Stimulated activated CD4-positive, alpha-beta T cell treated with anti-CD3 and anti-CD28 coated beads, Interleukin-15, amount 100 ng/mL, for 1 hour (primary cell): ENCODE results near the gene ERMARD.

Source experiments
- DNase-seq, 2 donors: peaks; one replicate each; pipeline ENCODE4 v3.0.0-alpha.2; 2020; ENCODE audit warnings: low read depth in 1 of 2, low spot score in 1 of 2

The ERMARD gene

DNA sequence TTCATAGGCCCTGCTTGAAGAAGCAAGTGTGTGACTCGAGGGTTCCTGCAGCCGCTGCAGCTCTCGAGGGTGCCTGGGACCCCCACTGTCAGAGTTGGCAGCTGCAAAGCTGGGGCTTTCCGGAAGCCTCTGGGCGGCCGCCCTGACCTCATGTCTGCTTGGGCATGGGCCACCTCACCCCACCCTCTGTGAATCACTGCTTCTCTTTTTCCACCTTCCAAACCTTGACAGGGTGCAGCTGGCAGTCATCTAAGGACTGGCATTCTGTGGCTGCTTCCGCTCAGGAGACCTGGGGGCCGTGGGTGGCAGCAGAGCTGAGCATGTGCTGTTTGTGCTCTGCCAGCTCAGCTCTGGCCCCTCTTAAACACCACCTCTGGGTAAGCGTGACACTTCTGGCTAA is 32.0 kb downstream of the ERMARD start:
- no peak for DNase-seq

DNA sequence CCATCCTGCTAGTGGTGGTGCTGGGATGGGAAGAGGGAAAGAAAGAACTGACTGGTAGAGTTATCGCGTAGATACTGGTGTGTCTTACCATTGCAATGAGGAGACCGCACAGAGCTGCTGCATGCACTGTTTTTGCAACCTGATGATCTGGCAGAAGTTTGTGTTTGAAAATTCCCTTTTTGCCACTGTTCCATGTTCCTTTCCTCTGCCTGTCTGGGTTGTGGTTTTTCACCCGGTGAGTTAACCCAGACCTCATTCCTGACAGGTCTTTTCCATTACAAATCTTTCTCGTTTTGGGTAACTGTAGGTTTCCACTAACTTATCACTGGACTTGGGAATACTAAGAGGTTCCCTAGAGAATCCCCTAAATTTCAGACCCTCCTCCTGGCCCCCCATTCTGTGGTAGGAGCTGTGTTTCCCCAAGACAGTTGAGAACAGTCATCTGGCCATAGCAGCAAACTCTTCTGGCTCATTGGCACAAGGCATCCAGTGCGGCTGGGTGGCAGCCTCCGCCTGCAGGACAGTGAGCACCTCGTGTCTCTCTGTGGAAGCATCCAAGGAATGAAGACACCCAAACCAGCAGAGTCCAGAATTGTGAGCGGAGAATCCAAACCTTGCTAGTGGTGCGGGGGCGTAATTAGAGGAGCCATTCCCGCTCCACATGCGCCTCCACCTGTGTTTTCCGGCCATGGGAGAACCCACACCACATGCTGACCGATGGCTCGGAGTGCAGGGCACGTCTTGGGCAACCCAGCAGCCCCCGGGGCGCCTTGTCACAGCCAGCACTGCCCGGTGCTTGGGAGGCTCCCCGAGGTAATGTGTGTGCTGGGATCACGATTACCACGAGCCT is 32.8 kb downstream of the ERMARD start:
- DNase-seq: no peak

DNA sequence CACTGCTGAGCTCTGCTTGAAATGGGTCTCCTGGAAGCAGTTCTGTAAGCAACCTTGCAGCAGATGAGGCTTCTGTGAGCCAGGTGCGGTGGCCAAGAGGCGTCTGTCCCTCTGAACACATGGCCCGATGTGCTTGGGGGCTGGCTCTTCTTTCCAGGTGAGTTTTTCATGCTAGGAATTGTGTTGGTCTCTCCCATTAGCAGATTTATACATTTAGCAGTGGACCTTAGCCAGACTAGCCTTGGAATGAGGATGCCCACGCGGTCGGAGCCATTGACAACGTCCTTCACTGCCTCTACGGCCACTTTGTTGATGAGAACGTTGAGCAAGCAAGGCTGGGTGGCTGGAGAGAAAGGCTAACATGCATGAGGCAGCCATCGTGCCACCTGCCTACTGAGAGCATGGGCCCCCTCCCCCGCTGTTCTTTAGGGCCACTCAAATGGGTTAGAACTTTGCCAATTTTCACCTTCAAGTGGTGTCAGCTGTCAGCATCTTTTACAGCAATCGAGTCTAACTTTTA is 33.5 kb downstream of the ERMARD start:
- DNase-seq: no peak

DNA sequence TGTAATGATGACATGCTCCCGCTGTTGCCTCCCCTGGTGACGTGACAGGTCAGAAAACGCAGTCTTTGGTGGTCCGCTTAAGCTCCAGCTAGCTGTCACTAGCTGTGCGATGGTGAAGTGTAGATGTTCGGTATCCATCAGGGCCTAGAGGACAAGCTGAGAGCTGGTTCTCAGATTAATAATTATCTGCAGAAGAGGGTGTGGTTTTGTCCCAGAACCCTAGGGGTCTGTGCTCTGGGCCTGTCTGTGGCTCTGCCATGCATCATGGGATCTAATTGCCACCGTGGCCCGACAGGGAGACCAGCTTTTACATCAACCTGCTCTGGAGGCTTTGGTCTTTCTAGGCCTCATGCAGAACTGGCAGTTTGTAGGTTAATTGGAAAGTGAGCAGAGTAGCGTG is 34.1 kb downstream of the ERMARD start:
- DNase-seq: no peak

DNA sequence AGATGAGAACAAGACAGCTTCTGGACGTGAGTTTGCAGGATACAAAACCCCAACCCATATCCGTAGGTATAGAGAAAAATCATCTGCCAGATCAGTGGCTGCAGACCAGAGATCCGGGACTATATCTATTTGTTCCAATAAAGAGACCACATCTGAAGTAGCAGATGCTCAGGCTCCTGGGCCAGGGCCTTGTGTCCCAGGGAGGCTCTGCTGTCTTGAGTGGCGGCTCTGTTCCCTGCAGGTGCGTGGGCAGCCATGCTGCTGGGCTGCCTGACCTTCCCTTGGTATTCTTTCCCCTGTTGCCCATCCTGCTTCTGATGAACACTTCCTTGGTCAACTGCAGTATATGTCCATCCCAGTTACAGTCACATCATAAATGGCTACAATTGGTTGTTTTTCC is 34.9 kb downstream of the ERMARD start:
- no peak for DNase-seq

DNA sequence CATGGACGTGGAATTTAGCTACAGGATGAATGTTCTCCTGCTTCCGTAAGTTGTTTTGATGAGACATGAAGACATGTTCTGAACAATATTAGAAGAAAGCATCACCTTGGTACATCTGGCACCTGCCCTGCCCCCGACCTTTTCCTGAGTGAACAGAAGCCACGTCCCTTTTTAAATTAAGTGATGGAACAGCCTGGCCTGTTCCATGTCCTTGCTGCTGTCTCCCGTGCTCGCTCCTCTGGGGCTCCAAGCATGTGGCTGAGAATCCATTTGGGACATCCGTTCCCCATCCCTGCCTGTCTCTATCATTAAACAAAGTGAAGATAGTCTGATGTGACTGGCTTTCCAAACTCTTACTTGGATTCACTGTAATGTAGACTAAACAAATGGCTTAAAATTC is 36.4 kb downstream of the ERMARD start:
- no peak for DNase-seq

DNA sequence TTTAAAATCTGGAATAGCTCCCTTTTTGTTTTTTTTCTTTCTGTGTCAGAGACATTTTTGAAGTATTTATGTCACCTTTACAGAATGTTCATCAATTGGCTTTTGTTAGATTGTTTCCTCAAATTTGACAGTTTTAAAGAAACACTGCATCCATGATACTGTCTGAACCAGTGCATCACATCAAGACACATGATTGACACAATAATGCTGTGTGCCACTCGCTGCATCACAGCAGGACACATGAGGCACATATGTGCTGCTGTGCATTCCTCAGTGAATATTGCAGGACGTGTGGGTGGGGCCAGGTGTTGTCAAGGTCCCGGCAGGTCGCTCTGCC is 37.4 kb downstream of the ERMARD start:
- no peak for DNase-seq

DNA sequence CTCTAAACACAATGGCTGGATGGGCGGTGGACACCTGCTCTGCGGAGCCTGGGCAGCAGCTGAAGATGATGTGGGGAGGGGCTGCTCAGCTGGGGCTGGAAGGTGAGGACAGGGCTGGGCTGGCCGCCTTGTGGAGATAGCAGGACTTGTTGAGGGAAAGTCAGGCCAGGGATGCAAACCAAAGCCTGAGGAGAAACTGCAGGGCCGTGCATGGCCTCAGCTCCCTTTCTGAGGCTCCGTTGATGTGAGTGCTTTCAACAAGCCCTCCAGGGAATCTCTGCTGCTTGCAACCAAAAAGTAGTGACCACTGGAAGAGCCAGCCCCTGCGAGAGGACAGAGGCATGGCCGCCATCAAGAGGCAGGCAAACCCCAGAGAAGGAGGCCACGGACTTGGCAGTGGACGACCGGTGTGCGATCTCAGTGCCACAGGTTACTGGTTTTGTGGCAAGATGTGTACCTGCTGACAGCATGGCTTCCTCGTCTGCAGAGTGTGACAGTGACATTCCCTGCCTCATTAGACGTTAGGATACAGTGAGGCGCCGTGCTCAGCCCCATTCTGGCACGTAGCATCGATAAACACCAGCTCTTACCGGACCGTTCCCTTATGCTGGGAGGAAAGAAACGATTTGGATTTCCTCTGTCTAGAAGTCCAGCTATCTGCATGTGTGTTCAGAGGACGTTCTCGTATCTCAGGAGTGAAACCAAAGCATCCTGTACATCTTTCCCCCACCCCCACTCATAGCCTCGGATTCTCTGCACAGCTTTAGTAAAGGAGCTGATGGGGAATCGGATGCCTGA is 37.9 kb downstream of the ERMARD start:
- DNase-seq: no peak

DNA sequence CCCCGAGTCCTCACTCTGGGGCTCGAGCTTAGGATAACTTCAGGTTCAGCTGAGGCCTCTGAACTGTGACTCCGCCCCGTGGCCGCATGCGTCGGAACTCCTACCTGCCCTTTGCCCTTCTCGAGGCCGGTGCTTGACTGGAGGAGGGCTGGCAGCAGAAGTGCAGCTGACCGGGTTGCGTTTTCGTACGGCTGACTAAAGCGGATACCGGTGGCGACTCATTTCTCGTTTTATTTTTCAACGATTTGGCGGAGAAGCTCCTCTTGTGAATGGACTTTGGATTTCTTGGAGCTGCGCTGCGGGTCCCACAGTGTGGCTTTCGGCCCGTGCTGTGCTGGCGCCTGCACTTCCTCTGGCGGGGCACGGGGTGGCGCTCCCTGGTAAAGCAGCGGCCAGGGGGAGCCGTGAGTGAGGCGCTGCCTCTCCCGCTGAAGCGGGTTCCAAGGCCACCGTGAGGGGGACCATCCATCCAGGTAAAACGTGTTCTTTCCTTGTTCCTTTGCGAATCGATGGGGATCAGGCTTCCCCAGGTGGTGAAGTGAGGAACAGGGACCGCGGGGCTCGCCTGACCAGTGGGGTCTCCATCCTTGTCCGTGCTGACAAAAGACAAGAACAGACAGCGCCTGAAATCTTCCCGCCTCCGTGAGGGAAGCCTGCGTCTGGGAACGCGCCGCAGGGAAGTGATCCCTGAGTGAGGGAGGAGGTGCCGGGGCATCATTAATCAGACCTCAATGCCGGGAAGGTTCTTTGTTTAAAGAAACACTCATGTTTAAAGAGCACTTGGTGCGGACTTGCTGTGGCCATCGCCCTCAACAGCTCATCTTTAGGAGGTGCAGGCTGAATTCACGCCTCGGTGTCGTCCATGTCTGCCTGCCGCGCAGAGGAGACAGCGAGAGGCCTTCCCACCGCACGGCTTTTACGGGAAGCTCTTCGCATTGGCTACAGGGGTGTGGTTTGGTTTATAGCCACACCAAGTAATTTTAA is 38.8 kb downstream of the ERMARD start:
- peak; percentile 55 to 66 for DNase-seq

DNA sequence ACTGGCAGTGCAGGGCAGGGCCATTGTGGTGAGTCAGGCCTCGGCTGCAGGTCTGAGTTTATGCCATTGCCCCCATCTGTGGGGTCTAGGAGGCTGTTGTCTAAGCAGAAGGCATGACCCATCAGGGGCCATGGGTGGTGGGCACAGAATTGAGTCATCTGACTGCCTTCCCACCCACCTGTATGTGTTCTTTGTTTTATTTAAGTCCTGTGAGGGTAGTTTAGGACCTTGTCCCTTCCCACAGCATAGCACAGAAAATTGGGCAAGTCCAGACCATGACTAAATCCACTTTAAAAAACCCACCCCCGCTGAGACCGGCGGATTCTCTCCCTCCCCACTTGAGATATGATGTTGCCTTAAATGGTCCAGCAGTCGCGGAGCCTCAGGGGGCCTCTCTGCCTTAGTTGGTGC is 40.3 kb downstream of the ERMARD start:
- no peak for DNase-seq

DNA sequence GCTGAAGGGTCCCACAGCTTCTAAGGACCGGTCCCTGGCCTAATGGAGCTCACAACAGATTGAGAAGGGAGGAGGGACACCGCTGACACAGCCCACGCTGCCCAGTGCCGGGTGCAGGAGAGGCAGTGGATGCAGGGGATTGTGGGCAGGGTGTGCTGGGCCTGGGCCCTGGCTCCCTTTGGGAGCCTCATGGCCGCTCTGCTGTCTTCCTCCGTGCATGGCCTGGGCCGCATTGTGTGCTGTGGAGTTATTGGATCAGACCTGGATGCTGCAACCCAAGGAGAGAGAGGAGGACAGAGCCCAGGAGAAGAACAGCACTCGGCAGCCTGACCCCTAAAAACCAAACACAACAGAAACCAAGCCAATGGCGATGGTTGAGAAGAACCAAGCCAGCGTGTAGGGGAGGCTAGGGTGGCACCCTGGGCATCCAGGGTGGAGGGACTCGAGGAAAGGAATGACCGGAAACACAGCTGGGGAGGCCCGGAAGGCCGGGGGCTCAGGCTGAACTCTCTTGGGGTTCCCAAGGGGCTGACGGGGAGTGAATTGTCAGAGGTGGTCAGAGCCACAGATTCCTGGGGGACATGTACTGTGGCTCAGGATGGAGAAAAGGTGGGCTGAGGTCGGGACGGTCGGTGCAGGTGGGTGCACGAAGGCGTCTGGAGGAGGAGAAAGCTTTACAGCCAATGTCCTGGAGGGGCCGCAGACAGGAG is 41.0 kb downstream of the ERMARD start:
- no peak for DNase-seq

DNA sequence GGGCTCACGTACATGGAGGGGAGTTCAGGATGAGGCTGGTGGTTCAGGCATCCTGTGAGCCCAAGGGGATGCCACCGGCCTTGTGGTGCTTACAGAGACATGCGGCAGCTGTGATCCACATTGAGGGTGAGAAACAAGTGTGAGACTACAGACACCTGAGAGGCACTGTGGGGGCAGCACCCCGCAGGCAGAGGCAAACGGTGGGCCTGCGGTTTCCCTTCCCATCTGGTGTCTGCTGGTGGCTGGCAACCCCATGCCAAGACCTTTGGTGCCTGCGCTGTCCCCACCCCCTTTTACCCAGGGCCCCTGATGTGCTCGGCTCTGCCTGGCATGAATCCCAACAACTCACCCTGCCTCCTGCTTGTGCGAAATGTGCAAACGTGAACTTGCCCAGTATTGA is 42.0 kb downstream of the ERMARD start:
- no peak for DNase-seq

DNA sequence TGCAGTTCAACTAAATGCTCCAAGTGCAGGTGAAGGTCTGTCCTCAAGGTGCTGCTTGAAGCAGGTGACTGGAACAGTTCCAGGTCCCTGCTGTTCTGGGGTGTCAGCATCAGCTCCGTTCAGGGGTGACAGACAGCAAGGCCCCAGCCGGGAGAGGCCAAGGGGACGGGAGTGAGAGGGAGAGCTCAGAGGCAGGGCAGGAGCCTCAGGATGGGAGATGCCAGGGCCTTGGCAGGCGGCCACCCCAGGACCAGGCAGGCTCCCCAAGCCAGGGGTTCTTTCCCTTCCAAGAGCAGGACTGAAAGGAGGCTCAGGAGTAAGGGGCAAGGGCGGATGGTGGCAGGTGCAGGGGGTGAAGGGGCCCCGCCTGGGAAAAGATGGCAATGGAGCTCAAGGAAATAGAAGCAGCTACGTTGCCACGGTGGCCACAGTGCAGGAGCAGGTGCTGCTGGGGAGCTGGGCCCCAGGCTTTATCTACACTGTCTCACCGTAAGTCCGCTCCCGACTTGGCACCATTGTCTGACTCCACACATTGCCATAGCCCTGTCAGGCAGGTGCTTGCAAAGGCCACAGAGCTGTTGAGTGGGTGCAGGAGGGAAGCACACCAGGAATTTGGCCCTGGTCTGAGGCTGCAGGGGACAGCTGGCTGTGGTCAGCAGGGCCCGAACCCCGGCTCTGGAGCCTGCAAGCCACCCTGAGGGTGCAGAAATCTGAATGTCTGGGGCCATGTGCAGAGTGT is 43.1 kb downstream of the ERMARD start:
- no peak for DNase-seq

DNA sequence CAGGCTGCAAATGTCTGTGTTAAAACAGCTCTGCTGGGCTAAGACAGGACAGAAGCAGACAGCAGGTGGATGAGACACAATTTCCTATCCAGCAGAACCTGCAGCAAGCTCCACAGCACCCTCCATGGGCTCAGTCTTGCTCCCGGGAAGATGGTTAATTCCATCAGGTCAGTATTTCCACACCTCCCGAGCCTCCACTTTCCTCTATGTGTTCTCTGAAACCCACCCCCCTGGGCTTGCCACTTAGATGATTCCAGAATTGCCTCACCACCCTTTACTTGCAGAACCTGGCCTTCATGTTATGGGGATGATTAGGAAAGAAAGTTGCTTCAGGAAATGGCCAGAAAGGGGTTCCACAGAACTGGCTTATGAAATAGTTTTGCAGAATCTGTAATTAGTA is 43.8 kb downstream of the ERMARD start:
- DNase-seq: no peak

DNA sequence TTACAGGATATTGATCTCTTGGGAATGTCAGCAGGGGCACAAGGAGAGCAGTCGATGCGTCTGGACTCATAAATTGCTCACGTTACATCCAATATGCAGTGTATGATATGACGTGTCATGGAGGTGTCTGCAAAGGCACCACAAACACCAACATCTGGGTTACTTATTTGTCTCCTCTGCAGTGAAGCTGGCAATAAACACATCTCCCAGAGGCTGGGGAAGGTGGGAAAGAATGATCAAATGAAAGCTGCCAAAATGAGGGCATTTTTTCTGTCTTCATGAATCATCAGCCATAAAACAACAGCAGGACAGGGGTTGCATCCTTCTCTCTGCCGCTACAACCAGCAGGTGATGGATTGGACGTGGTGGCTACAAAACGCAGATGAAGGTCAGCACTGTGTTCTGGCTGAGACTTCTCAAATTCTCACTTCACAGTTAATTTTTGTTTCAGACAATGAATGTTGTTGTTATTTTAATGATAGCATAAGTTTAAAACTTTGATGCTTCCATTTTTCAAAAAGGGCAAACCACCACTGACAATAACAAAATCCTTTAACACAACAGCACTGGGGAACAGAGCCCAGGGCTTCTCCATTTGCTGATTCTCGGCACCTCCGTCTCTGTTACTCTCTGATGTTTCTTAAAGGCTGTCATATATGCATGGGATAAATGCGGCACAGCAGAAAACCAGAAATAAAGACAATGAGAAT is 47.5 kb downstream of the ERMARD start:
- no peak for DNase-seq

DNA sequence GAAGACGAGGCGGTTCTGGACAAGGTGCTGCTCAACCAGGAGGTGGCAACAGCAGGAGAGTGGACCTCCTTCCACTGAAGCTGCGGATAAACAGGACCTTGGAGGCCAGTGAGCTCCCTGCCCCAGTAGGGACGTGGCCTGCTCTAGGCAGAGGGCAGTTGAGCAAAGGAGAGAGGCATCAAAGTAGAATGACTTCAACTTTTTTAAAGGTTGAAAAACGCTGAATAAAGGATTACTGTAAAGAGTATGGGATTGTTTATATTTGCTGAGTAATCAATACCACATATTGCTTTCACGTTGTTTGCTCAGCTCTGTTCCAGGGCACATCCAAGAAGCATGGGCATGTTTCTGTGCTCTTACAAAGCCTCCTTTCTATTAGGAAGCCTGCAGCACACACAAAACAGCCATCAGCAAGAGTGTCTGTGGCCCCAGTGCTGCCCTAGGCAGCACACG is 48.1 kb downstream of the ERMARD start:
- no peak for DNase-seq

DNA sequence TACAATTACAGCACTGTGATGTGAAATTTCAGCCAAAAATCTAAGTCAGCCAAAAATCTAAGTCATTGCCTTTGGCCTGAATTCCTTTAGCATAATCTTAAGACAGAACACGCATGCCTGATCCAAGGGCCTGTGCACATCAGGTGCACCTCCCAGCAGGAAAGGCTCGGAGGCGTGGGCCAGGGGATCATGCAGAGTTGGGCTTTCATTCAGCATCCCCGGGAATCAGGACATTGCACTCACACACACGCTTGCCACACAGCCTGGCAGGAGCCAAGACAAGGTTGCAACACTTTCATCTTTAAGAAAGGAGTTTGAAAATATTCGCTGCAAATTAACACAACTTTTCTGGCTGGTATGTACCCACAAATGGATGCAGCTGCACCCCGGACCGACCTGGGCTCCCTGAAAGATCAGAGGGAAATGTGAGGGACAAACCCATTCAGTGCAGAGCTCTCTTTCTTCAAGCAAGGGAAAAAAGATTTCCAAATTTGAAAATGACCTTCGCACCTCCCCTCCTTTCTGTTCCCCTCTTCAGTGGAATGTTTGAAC is 48.8 kb downstream of the ERMARD start:
- DNase-seq: no peak

DNA sequence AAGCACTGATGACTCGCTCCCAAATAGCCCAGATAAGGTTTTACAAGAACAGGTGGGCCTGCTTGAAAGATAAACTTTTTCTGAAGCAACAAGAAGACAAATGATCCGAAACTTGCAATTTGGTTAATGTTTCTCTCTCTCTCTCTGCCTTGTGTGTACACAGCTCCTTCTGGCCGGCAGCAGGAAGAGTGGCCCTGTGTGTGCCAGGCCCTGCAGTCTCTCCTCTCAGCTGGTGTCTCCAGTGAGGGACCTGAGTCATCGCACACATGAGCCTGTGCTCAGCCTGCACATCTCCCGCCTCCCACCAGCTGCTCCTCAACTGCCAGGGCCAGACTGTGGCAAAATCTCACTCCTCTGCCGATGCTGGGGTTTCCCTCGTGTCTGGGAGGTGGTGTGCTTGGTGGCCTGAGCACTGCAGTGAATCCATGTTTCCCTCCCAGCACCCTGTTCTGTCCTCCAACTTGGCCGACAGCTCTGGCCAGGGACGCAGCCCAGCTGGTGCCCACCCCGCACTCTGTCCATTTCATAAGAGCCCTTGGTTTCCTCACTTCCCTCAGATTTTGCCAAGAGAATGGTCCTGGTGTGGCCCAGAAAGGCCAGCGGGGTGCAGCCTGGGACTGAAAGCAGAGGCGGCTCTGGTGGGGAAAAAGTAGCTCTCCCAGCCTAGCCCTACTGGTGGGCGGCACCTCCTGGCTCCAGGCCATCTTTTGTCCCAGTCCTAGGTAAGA is 49.4 kb downstream of the ERMARD start:
- DNase-seq: no peak
